Left ventricle myocardium superior (tissue), 1 donor: ENCODE measurements around the gene HSPBAP1. TPM values are rescaled to one million over a fixed set of nuclear protein-coding genes. Genes with fewer than 3 reads are reported as not detected.

ENCODE experiments used
- ATAC-seq: fragments of 200-7000 bp; cut with Tn5 transposase; one replicate; pipeline ENCODE4 v1.9.1; 2020; ENCODE audit warnings: mild to moderate bottlenecking, moderate library complexity
- DNase-seq: peaks from one replicate; pipeline ENCODE4 v3.0.0-alpha.2; 2020
- intact Hi-C: fragments of 100-400 bp; cut with micrococcal nuclease; formaldehyde crosslinking; loops from one replicate; pipeline ENCODE4 v1.11.0; 2022
- total RNA-seq: library from RNA; stranded (reverse); fragmentation: NEBNext Ultra II Directional; extraction: Animal tissue kit (Norgen Biotek cat#: 25700); gene quantifications from one replicate; pipeline ENCODE4 v1.2.1, GENCODE V29; 2021
- donor health status: DM: no; HTN: yes; CAD: no; lungs with severe emphysema.

The HSPBAP1 gene
- total RNA-seq, 1 donor from 2014 or later = 5.3 TPM

- DNase-seq = no peak
Measured at GRCh38 chr3:122697952-122698620, 95.5 kb downstream of the HSPBAP1 start.

GRCh38 chr3:122695927-122696561 is 97.6 kb downstream of the HSPBAP1 start:
- DNase-seq (no peak), ATAC-seq (no peak)
- intact Hi-C loops = no loop called here

More at GRCh38 chr3:122697952-122698620, 95.5 kb downstream of the HSPBAP1 start:
- intact Hi-C loops = no loop called here
- no peak for ATAC-seq

GRCh38 chr3:122694966-122695365 is 98.7 kb downstream of the HSPBAP1 start:
- DNase-seq (no peak), ATAC-seq (no peak)
- intact Hi-C loops = no loop called here

GRCh38 chr3:122692674-122693073 is 101.0 kb downstream of the HSPBAP1 start:
- intact Hi-C loops = no loop called here
- ATAC-seq = no peak

GRCh38 chr3:122691195-122691594 is 102.4 kb downstream of the HSPBAP1 start:
- DNase-seq = no peak
- intact Hi-C loops = no loop called here
- no peak for ATAC-seq

More at GRCh38 chr3:122692674-122693073, 101.0 kb downstream of the HSPBAP1 start:
- no peak for DNase-seq

- intact Hi-C loops = no loop called here
- ATAC-seq = no peak
Measured at GRCh38 chr3:122690096-122690495, 103.5 kb downstream of the HSPBAP1 start.

More at GRCh38 chr3:122690096-122690495, 103.5 kb downstream of the HSPBAP1 start:
- DNase-seq = no peak

Other genes starting within 250 kb of the HSPBAP1 start
- 11.8 TPM for gene PARP9, start 229.5 kb downstream of the HSPBAP1 start, total RNA-seq
- gene DTX3L, start 229.5 kb downstream of the HSPBAP1 start, total RNA-seq = 10.5 TPM
- 0.52 TPM for gene PARP15, start 216.2 kb downstream of the HSPBAP1 start, total RNA-seq
- gene PARP14, start 113.0 kb downstream of the HSPBAP1 start, total RNA-seq = 13.3 TPM
- gene SLC49A4, start 1.2 kb upstream of the HSPBAP1 start, total RNA-seq = 16.9 TPM
- 4.2 TPM for gene SEMA5B, start 233.9 kb upstream of the HSPBAP1 start, total RNA-seq